Fibroblast of mammary gland (primary cell): ENCODE data around the gene ANKRD42.
"Not testable (repeated sequence)": the region's sequence is repeated elsewhere in the genome, so short reads cannot be mapped to it uniquely, and the experiment has no call there.

Experiments used
- DNase-seq: peaks from one replicate; pipeline ENCODE4 v3.0.0-alpha.2; 2010; ENCODE audit warnings: low read depth
- H3K4me3 ChIP-seq: 2 replicates; pipeline ENCODE4 v1.5.1; 2011; ENCODE audit warnings: low read depth, mild to moderate bottlenecking, low read length, moderate library complexity; ENCODE audit not compliant: control insufficient read depth
- TF ChIP-seq, protein P1 (sequence below): conservative IDR thresholded peaks from 2 replicates; pipeline ENCODE4 v1.5.1; 2011; ENCODE audit warnings: low read depth, low read length, inconsistent platforms; ENCODE audit not compliant: control insufficient read depth, insufficient read depth

ANKRD42 gene

DNA sequence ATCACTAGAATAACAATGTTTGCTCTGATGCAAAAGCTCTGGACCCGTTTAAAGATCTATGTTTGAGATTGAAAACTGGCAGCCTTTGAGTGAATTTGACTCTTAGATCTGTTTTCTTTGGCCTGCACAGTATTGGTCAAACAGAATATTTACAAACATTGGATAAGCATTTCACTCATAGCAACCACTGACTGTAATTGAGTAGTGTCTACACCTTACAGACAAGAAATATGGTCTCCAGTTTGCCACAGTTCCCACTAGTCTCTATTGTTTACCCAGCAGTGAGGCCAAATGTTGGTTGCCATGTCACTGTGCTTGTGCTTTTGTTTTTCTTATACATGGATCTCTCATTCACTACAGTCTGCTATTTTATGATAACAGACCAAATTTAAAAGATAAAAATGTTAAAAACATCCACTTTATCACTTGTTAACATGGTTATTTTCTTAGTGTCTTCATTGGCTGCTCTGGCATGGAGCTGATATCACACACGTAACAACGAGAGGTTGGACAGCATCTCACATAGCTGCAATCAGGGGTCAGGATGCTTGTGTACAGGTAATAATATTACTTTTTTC lies 12.2 kb downstream of the ANKRD42 start:
- no peak for DNase-seq
- TF ChIP-seq, protein P1, sequence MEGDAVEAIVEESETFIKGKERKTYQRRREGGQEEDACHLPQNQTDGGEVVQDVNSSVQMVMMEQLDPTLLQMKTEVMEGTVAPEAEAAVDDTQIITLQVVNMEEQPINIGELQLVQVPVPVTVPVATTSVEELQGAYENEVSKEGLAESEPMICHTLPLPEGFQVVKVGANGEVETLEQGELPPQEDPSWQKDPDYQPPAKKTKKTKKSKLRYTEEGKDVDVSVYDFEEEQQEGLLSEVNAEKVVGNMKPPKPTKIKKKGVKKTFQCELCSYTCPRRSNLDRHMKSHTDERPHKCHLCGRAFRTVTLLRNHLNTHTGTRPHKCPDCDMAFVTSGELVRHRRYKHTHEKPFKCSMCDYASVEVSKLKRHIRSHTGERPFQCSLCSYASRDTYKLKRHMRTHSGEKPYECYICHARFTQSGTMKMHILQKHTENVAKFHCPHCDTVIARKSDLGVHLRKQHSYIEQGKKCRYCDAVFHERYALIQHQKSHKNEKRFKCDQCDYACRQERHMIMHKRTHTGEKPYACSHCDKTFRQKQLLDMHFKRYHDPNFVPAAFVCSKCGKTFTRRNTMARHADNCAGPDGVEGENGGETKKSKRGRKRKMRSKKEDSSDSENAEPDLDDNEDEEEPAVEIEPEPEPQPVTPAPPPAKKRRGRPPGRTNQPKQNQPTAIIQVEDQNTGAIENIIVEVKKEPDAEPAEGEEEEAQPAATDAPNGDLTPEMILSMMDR: no peak

DNA sequence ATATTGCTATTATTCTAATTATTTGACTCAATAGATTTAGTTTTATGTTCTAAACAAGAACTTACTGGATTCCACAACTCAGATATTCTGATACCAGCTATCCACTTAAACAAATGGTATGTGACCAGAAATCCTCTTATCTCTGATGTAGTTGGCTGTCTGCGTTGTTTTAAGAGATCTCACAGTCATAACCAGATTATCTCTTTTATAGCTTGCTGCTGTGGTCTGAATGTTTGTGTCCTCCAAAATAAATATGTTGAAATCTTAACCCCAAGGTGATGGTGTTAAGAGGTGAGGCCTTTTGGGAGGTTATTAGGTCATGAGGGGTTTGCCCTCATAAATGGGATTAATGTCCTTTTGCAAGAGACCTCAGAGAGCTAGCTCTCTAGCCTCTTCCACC lies 12.7 kb downstream of the ANKRD42 start:
- DNase-seq: no peak
- TF ChIP-seq, protein P1: no peak
- H3K4me3 ChIP-seq: no peak overlapping the region

More for the DNA sequence above, 12.2 kb downstream of the ANKRD42 start:
- no peak overlapping the region for H3K4me3 ChIP-seq

DNA sequence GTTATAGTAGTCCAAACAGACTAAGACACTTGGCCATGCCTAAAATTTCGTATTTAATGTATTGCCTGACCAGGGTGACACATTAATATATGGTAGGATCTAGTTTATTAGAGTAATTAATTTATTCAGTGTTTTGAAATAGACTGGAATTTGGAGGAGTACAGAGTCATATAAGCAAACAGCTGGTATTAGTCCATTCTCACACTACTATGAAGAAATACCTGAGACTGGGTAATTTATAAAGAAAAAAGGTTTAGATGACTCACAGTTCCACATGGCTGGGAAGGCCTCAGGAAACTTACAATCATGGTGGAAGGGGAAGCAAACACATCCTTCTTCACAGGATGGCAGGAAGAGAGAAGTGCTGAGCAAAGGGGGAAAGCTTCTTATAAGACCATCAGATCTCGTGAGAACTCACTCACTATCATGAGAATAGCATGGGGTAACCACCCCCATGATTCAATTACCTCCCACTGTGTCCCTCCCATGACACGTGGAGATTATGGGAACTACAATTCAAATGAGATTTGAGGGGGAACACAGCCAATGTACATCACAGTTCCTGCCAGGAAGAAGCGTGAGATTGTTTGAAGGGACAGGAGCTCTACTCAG lies 13.4 kb downstream of the ANKRD42 start:
- not testable (repeated sequence) for H3K4me3 ChIP-seq, DNase-seq

DNA sequence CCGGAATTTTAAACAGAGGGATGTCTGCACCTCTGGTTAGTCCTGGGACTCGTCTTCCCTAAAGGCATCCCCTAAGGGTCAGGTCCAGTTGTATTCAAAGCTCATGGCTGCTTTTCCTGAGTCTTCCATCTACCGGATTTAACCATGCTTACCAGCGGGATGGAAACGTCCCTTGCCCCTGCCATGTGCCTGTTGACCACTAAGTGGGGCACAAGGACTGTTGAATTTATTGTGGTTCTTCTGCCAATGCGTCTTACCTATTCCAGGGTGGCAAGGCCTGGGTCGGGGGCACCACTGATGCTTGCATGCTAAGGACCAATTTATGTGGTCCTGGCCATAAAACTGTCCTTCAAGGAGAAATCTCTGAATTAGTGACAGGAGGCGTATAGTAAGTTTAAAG lies 25.6 kb downstream of the ANKRD42 start:
- peak; percentile 4 for DNase-seq

DNA sequence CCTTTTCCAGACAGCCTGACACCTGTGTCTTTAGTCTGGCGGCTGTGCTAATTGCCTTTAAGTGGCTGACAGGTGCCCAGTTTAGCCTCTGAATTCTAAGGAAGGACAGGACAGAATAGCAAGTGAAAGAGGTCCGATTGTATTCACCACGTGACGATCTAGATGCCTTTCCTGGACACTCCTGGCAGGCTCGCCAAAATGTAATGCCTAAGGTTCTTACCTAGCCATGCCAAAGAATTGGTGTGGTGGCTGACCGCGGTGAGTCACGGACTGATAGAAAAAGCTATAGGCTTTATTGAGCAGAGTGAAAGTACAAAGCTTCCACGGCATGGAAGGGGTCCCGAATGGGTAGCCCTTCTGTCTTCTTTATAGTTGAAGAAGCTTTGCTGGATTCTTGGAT lies 26.7 kb downstream of the ANKRD42 start:
- no peak for DNase-seq
- TF ChIP-seq, protein P1: no peak
- H3K4me3 ChIP-seq: no peak overlapping the region

More for the DNA sequence above, 25.6 kb downstream of the ANKRD42 start:
- H3K4me3 ChIP-seq: no peak overlapping the region
- TF ChIP-seq, protein P1: peak; percentile 8

DNA sequence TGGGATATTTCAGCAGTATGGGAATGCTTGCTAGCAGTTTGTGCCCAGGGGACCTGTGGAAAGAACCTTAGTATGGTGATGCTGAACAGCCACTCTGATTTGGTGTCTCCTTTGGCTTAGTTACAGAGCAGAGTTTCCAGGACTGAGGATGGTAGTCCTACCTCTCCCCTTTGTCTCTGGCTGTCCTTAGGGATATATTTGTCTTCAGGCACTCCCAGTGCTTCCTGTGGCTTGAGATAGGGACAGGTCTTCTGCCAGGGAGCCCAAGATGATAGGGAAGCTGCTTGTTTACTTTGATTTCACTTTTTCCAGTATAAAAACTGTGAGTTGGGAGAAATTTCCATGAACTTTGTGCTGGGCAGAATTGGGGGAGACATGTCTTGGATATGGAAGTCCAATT lies 28.2 kb downstream of the ANKRD42 start:
- DNase-seq: no peak
- TF ChIP-seq, protein P1: no peak
- H3K4me3 ChIP-seq: no peak overlapping the region

DNA sequence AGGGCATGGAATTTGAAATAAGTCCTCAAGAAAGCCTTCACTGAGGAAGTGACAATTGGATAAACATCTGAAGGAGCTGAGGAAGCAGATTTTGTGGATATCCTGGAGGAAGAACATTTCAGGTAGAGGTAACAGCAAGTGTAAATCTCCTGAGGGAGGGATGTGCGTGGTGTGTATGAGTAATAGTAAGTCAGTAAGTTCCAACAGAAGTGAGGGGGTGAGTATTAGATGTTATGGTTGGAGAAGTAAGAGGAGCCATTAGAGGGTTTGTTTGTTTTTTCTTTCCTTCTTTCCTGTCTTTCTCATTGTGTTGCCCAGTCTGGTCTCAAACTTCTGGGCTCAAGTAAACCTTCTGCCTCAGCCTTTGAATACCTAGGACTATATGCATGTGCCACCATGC lies 29.0 kb downstream of the ANKRD42 start:
- H3K4me3 ChIP-seq: no peak overlapping the region
- TF ChIP-seq, protein P1: no peak
- no peak for DNase-seq
